ENCODE data around the gene MYG1. TPM values are rescaled to one million over a fixed set of nuclear protein-coding genes. Genes with fewer than 3 reads are reported as not detected.
A peak's percentile ranks its signal among the peaks of the same experiment; 100 is the strongest.

Gene MYG1
- total and polyA plus RNA-seq, 2 of the 4 experiments (the other 2 are of a cell fraction) = 49.8 to 63.7 TPM

GRCh38 chr12:53251477-53252348 lies 47.8 kb upstream of the MYG1 start (continued):
- TF ChIP-seq FOS (IDR thresholded peaks at IDR 0.05; ENCODE audit: low read depth, low read length) (no peak), USF2 (IDR thresholded peaks at IDR 0.05; ENCODE audit: low read depth, low read length) (peak; percentile 89)

Data from IMR-90 (cell line).